Activated CD8-positive, alpha-beta memory T cell treated with anti-CD3 and anti-CD28 coated beads, Interleukin-2, amount 10 ng/mL, durations not matched to agents 7 days and 5 days (primary cell): ENCODE results near the gene PTPN2. TPM values are rescaled to one million over a fixed set of nuclear protein-coding genes. Genes with fewer than 3 reads are reported as not detected.

ENCODE experiments used
- ATAC-seq: fragments of 150-1000 bp; cut with Tn5 transposase; one replicate; pipeline ENCODE4 v1.10.0; 2021; ENCODE audit warnings: moderate library complexity
- CTCF ChIA-PET: fragments of 350-600 bp; sonication (Branson Sonifier 250); formaldehyde crosslinking; loops from one replicate; lab custom pipeline; 2021; ENCODE audit warnings: antibody characterized with exemption; lab: Charles Lee
- DNase-seq: peaks from one replicate; pipeline ENCODE4 v3.0.0-alpha.2; 2020
- H3K27ac Mint-ChIP-seq: one replicate; pipeline ENCODE4 v1.8.0; 2021; ENCODE audit warnings: mild to moderate bottlenecking, mixed read lengths
- H3K27me3 Mint-ChIP-seq: one replicate; pipeline ENCODE4 v1.8.0; 2021; ENCODE audit warnings: mixed read lengths
- H3K36me3 Mint-ChIP-seq: one replicate; pipeline ENCODE4 v1.8.0; 2021; ENCODE audit warnings: mild to moderate bottlenecking, mixed read lengths
- H3K4me1 Mint-ChIP-seq: one replicate; pipeline ENCODE4 v1.8.0; 2021; ENCODE audit warnings: mixed read lengths
- H3K4me3 Mint-ChIP-seq: one replicate; pipeline ENCODE4 v1.8.0; 2021; ENCODE audit warnings: mild to moderate bottlenecking, moderate library complexity, mixed read lengths
- H3K9me3 Mint-ChIP-seq: one replicate; pipeline ENCODE4 v1.8.0; 2022; ENCODE audit warnings: low read depth, mixed read lengths
- total RNA-seq, 2 experiments: library from RNA; stranded (reverse); gene quantifications; one replicate each; pipeline ENCODE4 v1.2.3, GENCODE V29; 2021

The PTPN2 gene
- total RNA-seq, 2 experiments from 2014 or later: 65.4 to 82.7 TPM

GRCh38 chr18:12750715-12751502 is 133.1 kb downstream of the PTPN2 start:
- ATAC-seq (no peak), DNase-seq (no peak)
- H3K36me3 Mint-ChIP-seq: no peaks in the 10 kb centered on the region
- H3K27ac Mint-ChIP-seq: no peak overlapping the region
- H3K27me3 Mint-ChIP-seq: no peaks in the 10 kb centered on the region
- H3K9me3 Mint-ChIP-seq: no peaks in the 10 kb centered on the region
- no peak overlapping the region for H3K4me3 Mint-ChIP-seq
- H3K4me1 Mint-ChIP-seq: peaks cover 8% of the 10 kb centered on the region
- CTCF ChIA-PET: interaction anchor here (2.0 to 2.5 kb wide), 2 partner anchors 24 to 143 kb away, joined by 7 to 10 read pairs; no protein-coding TSS in a partner anchor

- CTCF ChIA-PET: interaction anchor here (0.7 to 2.5 kb wide), 4 partner anchors 23 to 408 kb away, joined by 3 to 10 read pairs (median 6); no protein-coding TSS in a partner anchor
- Mint-ChIP-seq H3K27me3 (no peaks in the 10 kb centered on the region), H3K4me1 (peaks cover 8% of the 10 kb centered on the region), H3K4me3 (no peak overlapping the region), H3K27ac (no peak overlapping the region), H3K9me3 (no peaks in the 10 kb centered on the region), H3K36me3 (no peaks in the 10 kb centered on the region)
- ATAC-seq (no peak), DNase-seq (no peak)
Observed at GRCh38 chr18:12750076-12750714, 133.8 kb downstream of the PTPN2 start.

DNA sequence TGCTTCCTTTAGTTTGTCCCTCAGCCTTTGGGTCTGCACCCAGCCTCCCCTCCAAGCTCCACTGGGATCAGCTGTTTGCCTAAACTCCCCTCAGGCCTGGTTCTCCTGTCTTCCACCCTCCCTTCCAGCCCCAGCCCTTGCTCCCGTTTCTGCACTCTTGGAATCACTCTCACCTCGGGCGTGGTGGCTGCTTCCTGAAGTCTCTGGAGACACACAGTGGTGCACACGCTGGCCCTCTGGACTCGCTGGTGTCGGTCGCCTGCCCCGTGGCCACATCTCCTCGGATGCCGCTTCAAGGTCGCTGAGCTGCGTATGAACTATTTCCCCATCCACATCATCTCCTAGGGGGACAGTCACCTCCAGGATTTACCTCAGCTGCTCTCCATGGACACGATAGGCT is 134.9 kb downstream of the PTPN2 start:
- peaks cover 9% of the 10 kb centered on the region for H3K4me1 Mint-ChIP-seq
- no peak overlapping the region for H3K4me3 Mint-ChIP-seq
- H3K27ac Mint-ChIP-seq: no peak overlapping the region
- H3K36me3 Mint-ChIP-seq: no peaks in the 10 kb centered on the region
- no peak for DNase-seq
- no peaks in the 10 kb centered on the region for H3K9me3 Mint-ChIP-seq
- CTCF ChIA-PET: interaction anchor here (0.8 to 2.5 kb wide), 5 partner anchors 22 to 409 kb away, joined by 3 to 12 read pairs (median 7); no protein-coding TSS in a partner anchor
- no peak for ATAC-seq
- H3K27me3 Mint-ChIP-seq: peaks cover 1% of the 10 kb centered on the region

DNA sequence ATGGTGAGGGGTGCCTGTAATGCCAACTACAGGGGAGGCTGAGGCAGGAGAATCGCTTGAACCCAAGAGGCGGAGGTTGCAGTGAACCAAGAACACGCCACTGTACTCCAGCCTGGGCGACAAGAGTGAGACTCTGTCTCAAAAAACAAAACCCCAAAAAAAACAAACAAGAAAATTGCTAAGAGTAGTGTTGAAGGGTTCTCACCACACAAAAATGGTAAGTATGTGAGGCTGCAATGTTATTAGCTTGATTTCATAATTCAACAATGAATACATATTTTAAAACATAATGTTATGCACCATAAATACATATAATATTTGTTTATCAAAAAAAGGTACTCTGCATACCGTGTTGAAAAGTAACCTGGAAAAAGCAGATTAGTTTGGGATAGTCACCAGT is 135.4 kb downstream of the PTPN2 start:
- peaks cover 11% of the 10 kb centered on the region for H3K4me1 Mint-ChIP-seq

DNA sequence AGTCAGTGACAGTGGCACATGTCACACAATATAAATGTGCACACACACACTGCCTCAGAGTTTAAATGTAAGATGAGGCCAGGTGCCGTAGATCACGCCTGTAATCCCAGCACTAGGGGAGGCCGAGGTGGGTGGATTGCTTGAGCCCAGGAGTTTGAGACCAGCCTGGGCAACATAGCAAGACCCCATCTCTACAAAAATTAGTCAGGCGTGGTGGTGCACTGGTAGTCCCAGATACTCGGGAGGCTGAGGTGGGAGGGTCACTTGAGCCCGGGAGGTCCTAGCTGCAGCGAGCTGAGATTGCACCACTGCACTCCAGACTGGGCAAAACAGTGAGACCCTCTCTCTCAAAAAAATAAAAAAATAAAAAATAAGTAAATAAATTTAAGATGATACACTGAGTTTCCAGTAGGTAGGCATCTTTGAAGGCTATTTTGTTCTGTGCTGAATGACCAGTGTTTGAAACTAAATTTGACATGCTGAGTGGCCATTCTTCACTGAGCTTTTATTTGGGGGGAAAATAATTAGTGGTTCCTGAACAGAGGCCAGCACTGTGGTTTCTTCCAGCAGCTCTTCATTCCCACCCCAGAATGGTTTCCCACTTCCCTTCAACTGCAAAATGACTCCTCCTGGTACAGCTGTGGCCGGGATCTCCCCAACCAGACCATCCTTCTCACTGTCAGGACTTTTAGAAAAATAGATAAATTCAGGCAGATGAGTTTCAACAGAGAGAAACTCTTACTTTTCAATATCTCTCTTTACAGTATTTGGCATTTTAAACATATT is 136.3 kb downstream of the PTPN2 start:
- Mint-ChIP-seq H3K4me1 (peaks cover 11% of the 10 kb centered on the region), H3K9me3 (no peaks in the 10 kb centered on the region), H3K36me3 (no peaks in the 10 kb centered on the region), H3K27me3 (peaks cover 2% of the 10 kb centered on the region), H3K27ac (no peak overlapping the region), H3K4me3 (no peak overlapping the region)
- CTCF ChIA-PET: interaction anchor here (0.8 to 2.1 kb wide), 2 partner anchors 174 to 186 kb away, joined by 3 to 12 read pairs; no protein-coding TSS in a partner anchor
- no peak for ATAC-seq
- no peak for DNase-seq

More for the DNA sequence above, 135.4 kb downstream of the PTPN2 start:
- ATAC-seq (no peak), DNase-seq (no peak)
- H3K27ac Mint-ChIP-seq: no peak overlapping the region
- H3K27me3 Mint-ChIP-seq: peaks cover 2% of the 10 kb centered on the region
- H3K9me3 Mint-ChIP-seq: no peaks in the 10 kb centered on the region
- H3K4me3 Mint-ChIP-seq: no peak overlapping the region
- H3K36me3 Mint-ChIP-seq: no peaks in the 10 kb centered on the region
- CTCF ChIA-PET: interaction anchor here (0.8 to 2.5 kb wide), 5 partner anchors 135 to 410 kb away, joined by 3 to 12 read pairs (median 4); no protein-coding TSS in a partner anchor

- Mint-ChIP-seq H3K27ac (no peak overlapping the region), H3K27me3 (peaks cover 2% of the 10 kb centered on the region), H3K4me1 (peaks cover 11% of the 10 kb centered on the region), H3K9me3 (no peaks in the 10 kb centered on the region), H3K36me3 (no peaks in the 10 kb centered on the region), H3K4me3 (no peak overlapping the region)
- ATAC-seq (no peak), DNase-seq (no peak)
- CTCF ChIA-PET: interaction anchor here (1.3 to 3.1 kb wide), 13 partner anchors 19 to 414 kb away, joined by 3 to 31 read pairs (median 6); no protein-coding TSS in a partner anchor
Observed at GRCh38 chr18:12745095-12745795, 138.8 kb downstream of the PTPN2 start.

- peaks cover 2% of the 10 kb centered on the region for H3K27me3 Mint-ChIP-seq
- no peaks in the 10 kb centered on the region for H3K9me3 Mint-ChIP-seq
- no peak for DNase-seq
- H3K36me3 Mint-ChIP-seq: no peaks in the 10 kb centered on the region
- peaks cover 5% of the 10 kb centered on the region for H3K4me1 Mint-ChIP-seq
- ATAC-seq: peak; percentile 73
- no peak overlapping the region for H3K27ac Mint-ChIP-seq
- H3K4me3 Mint-ChIP-seq: no peak overlapping the region
- CTCF ChIA-PET: interaction anchor here (0.5 to 3.1 kb wide), 23 partner anchors 9 to 415 kb away, joined by 3 to 31 read pairs (median 4); no protein-coding TSS in a partner anchor
Observed at GRCh38 chr18:12744103-12744502, 139.9 kb downstream of the PTPN2 start.

GRCh38 chr18:12742453-12742852 is 141.6 kb downstream of the PTPN2 start:
- ATAC-seq (no peak), DNase-seq (no peak)
- Mint-ChIP-seq H3K4me3 (no peak overlapping the region), H3K9me3 (no peaks in the 10 kb centered on the region), H3K4me1 (peaks cover 5% of the 10 kb centered on the region), H3K27ac (no peak overlapping the region), H3K27me3 (peaks cover 2% of the 10 kb centered on the region), H3K36me3 (no peaks in the 10 kb centered on the region)
- CTCF ChIA-PET: interaction anchor here (1.0 to 2.2 kb wide), 7 partner anchors 11 to 192 kb away, joined by 3 to 7 read pairs (median 5); no protein-coding TSS in a partner anchor

Other genes with a start within 250 kb of the PTPN2 start
- gene SPIRE1, start 226.1 kb downstream of the PTPN2 start, total RNA-seq: 1 to 10 TPM; 3.4 to 9.6 TPM
- gene CEP76, start 181.5 kb downstream of the PTPN2 start, total RNA-seq: 10 to 100 TPM; 15.7 to 18.0 TPM
- gene PSMG2, start 181.2 kb downstream of the PTPN2 start, total RNA-seq: 100 to 1,000 TPM in 1 of 2 experiments, 10 to 100 TPM in 1; 98.2 to 106 TPM
- 10 to 100 TPM; 50.9 to 66.7 TPM for gene SEH1L, start 63.8 kb upstream of the PTPN2 start, total RNA-seq
- 10 to 100 TPM; 36.6 to 57.4 TPM for gene CEP192, start 107.1 kb upstream of the PTPN2 start, total RNA-seq